ENCODE results near the gene CCT2.
A peak's percentile ranks its signal among the peaks of the same experiment; 100 is the strongest.

The CCT2 gene

GRCh38 chr12:69563166-69563762, 22.0 kb upstream of the CCT2 start:
- no peak for TF ChIP-seq CTCF (IDR thresholded peaks at IDR 0.05; ENCODE audit: insufficient read depth, low read length, poor library complexity, severe bottlenecking)
- Histone ChIP-seq H3K36me3 (ENCODE audit: control insufficient read depth, insufficient read depth, low read length) (peaks cover 2% of the 10 kb centered on the region), H3K4me3 (replicated peaks; ENCODE audit: low read depth, low read length) (no peak overlapping the region), H3K27me3 (replicated peaks; ENCODE audit: control insufficient read depth, insufficient read depth, low read length) (no peaks in the 10 kb centered on the region)
- no peak for DNase-seq (ENCODE audit: extremely low read depth, insufficient read length)

GRCh38 chr12:69566603-69567002, 18.7 kb upstream of the CCT2 start:
- no peak for DNase-seq (ENCODE audit: extremely low read depth, insufficient read length)
- H3K4me3 ChIP-seq (replicated peaks; ENCODE audit: low read depth, low read length): no peak overlapping the region
- no peaks in the 10 kb centered on the region for H3K27me3 ChIP-seq (replicated peaks; ENCODE audit: control insufficient read depth, insufficient read depth, low read length)
- peaks cover 2% of the 10 kb centered on the region for H3K36me3 ChIP-seq (ENCODE audit: control insufficient read depth, insufficient read depth, low read length)
- no peak for TF ChIP-seq CTCF (IDR thresholded peaks at IDR 0.05; ENCODE audit: insufficient read depth, low read length, poor library complexity, severe bottlenecking)

- no peak overlapping the region for H3K4me3 ChIP-seq (replicated peaks; ENCODE audit: low read depth, low read length)
- no peaks in the 10 kb centered on the region; the same call in none of the 2 replicates for H3K36me3 ChIP-seq (ENCODE audit: control insufficient read depth, insufficient read depth, low read length)
- no peaks in the 10 kb centered on the region for H3K27me3 ChIP-seq (replicated peaks; ENCODE audit: control insufficient read depth, insufficient read depth, low read length)
- TF ChIP-seq CTCF (IDR thresholded peaks at IDR 0.05; ENCODE audit: insufficient read depth, low read length, poor library complexity, severe bottlenecking): no peak
- no peak for DNase-seq (ENCODE audit: extremely low read depth, insufficient read length)
Measured at GRCh38 chr12:69569236-69569635, 16.0 kb upstream of the CCT2 start.

- H3K36me3 ChIP-seq (ENCODE audit: control insufficient read depth, insufficient read depth, low read length): peaks cover 1% of the 10 kb centered on the region
Measured at GRCh38 chr12:69570000-69570516, 15.2 kb upstream of the CCT2 start.

GRCh38 chr12:69570545-69571399, 14.5 kb upstream of the CCT2 start:
- no peak for DNase-seq (ENCODE audit: extremely low read depth, insufficient read length)
- Histone ChIP-seq H3K4me3 (replicated peaks; ENCODE audit: low read depth, low read length) (no peak overlapping the region), H3K27me3 (replicated peaks; ENCODE audit: control insufficient read depth, insufficient read depth, low read length) (no peaks in the 10 kb centered on the region), H3K36me3 (ENCODE audit: control insufficient read depth, insufficient read depth, low read length) (peaks cover 1% of the 10 kb centered on the region)
- TF ChIP-seq CTCF (IDR thresholded peaks at IDR 0.05; ENCODE audit: insufficient read depth, low read length, poor library complexity, severe bottlenecking): peak; percentile 81

More at GRCh38 chr12:69570000-69570516, 15.2 kb upstream of the CCT2 start:
- no peaks in the 10 kb centered on the region for H3K27me3 ChIP-seq (replicated peaks; ENCODE audit: control insufficient read depth, insufficient read depth, low read length)
- no peak for DNase-seq (ENCODE audit: extremely low read depth, insufficient read length)
- H3K4me3 ChIP-seq (replicated peaks; ENCODE audit: low read depth, low read length): no peak overlapping the region
- no peak for TF ChIP-seq CTCF (IDR thresholded peaks at IDR 0.05; ENCODE audit: insufficient read depth, low read length, poor library complexity, severe bottlenecking)
